ENCODE data around the gene TLR10. TPM values are rescaled to one million over a fixed set of nuclear protein-coding genes. Genes with fewer than 3 reads are reported as not detected.

Gene TLR10
- total and polyA plus RNA-seq, 2 donors (not counting 3 experiments of a cell fraction or from before 2014, with no cell fraction given): not detected

DNA sequence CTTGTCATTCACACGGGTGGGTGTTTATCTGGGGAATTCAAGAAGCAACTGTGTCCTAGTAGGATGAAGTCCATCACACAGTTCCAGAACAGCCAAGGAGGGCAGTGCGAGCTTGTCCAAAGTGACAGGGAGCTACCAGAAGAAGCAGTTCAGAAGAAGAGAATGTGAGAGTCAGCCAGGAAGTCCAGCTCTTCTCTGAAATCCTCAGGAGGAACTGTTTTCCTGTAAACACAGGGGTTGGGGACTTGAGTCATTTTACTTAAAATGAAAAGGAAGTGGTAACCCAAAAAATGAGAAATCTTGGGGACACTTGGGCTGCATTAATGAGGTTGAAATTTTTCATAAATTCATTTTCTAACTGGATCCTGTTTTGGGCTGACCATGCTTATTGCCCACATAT lies 8.2 kb upstream of the TLR10 start:
- no peak for FAIRE-seq
- H3K4me1 ChIP-seq (ENCODE audit: control insufficient read depth, extremely low read depth, insufficient read depth, low read length): no peaks in the 10 kb centered on the region

More for the DNA sequence above, 8.2 kb upstream of the TLR10 start:
- H3K9ac ChIP-seq (replicated peaks; ENCODE audit: extremely low read depth, insufficient read depth, low read length): no peak overlapping the region
- TF ChIP-seq POLR2A (IDR thresholded peaks at IDR 0.05; ENCODE audit: low read depth, low read length): no peak
- TF ChIP-seq FOS (IDR thresholded peaks at IDR 0.05; ENCODE audit: borderline replicate concordance, insufficient read depth, low read length): no peak
- TF ChIP-seq JUN (IDR thresholded peaks at IDR 0.05; ENCODE audit: borderline replicate concordance, insufficient read depth, insufficient read length, low read depth): no peak
- no peak for TF ChIP-seq GATA2 (IDR thresholded peaks at IDR 0.05; ENCODE audit: insufficient read depth, insufficient read length, low read depth, low read length)
- no peak for TF ChIP-seq CTCF (IDR thresholded peaks at IDR 0.05; ENCODE audit: extremely low read depth in 1 of 2, insufficient read depth in 1 of 2, low read depth in 1 of 2, low read length in 2 of 2)
- TF ChIP-seq MAX (IDR thresholded peaks at IDR 0.05; ENCODE audit: insufficient read depth, insufficient read length): no peak
- no peak overlapping the region for H3K4me2 ChIP-seq (ENCODE audit: insufficient read depth, low read length)
- H3K27ac ChIP-seq (ENCODE audit: insufficient read depth, low read depth, low read length): no peak overlapping the region
- no peak overlapping the region for H2AFZ ChIP-seq (ENCODE audit: low read depth, low read length)
- ChIA-PET POLR2A (no interaction called here), CTCF (interaction anchor here (0.7 to 2.9 kb wide), 5 partner anchors 9 to 69 kb away, joined by 3 to 18 read pairs (median 3); partner anchors contain the start of gene TLR10)
- no peaks in the 10 kb centered on the region for H3K27me3 ChIP-seq (ENCODE audit: control insufficient read depth in 2 of 2, insufficient read depth in 2 of 2, low read length in 2 of 2)
- DNase-seq (ENCODE audit: low read depth, low spot score): no peak
- no peak overlapping the region for H3K4me3 ChIP-seq (replicated peaks in 1 of 3; ENCODE audit: insufficient read depth in 1 of 3, low read depth in 1 of 3, low read length in 3 of 3)
- H3K9me1 ChIP-seq (replicated peaks; ENCODE audit: control insufficient read depth, extremely low read depth, insufficient read depth, low read length): no peaks in the 10 kb centered on the region
- H3K36me3 ChIP-seq (ENCODE audit: control insufficient read depth in 2 of 2, extremely low read depth in 1 of 2, insufficient read depth in 2 of 2, low read length in 2 of 2): no peaks in the 10 kb centered on the region
- BruUV-seq (replicated peaks): no TSS peak
- H3K9me3 ChIP-seq (replicated peaks; ENCODE audit: control insufficient read depth, insufficient read depth, low read length): no peaks in the 10 kb centered on the region
- H3K79me2 ChIP-seq (ENCODE audit: control insufficient read depth, insufficient read depth, low read length): no peaks in the 10 kb centered on the region
- dilution Hi-C loops (cut with MboI; ENCODE audit: extremely low pct_ligation_motif_present, low sequenced_read_pairs) (no loop called here), intact Hi-C loops (cut with micrococcal nuclease) (no loop called here)
- H4K20me1 ChIP-seq (replicated peaks; ENCODE audit: control insufficient read depth, extremely low read depth, insufficient read depth, low read length): no peaks in the 10 kb centered on the region

All from endothelial cell of umbilical vein (primary cell).